NCI-H2107 treated with DMSO at 0.1 percent for 48 hours (cell line): ENCODE measurements around the gene TMEFF2.

ENCODE experiments used
- DNase-seq: peaks from one replicate; lab custom pipeline; 2025; ENCODE audit not compliant: unreplicated experiment; lab: John Stamatoyannopoulos, UW

TMEFF2 gene

GRCh38 chr2:191977754-191978153 lies 217.0 kb downstream of the TMEFF2 start:
- no peak for DNase-seq

GRCh38 chr2:191976436-191976835 lies 218.3 kb downstream of the TMEFF2 start:
- no peak for DNase-seq

GRCh38 chr2:191974676-191975075 lies 220.1 kb downstream of the TMEFF2 start:
- DNase-seq, result no peak

- DNase-seq, result no peak
These were observed 223.9 kb downstream of the TMEFF2 start for GRCh38 chr2:191970867-191971266.

GRCh38 chr2:191968120-191968519 lies 226.6 kb downstream of the TMEFF2 start:
- no peak for DNase-seq

- DNase-seq, result no peak
These were observed 229.0 kb downstream of the TMEFF2 start for GRCh38 chr2:191965733-191966132.

- DNase-seq, result no peak
These were observed 233.2 kb downstream of the TMEFF2 start for GRCh38 chr2:191961556-191961955.

GRCh38 chr2:191959209-191959608 lies 235.5 kb downstream of the TMEFF2 start:
- DNase-seq, result peak; percentile 69

- no peak for DNase-seq
These were observed 236.5 kb downstream of the TMEFF2 start for GRCh38 chr2:191957996-191958860.

GRCh38 chr2:191954451-191954850 lies 240.3 kb downstream of the TMEFF2 start:
- no peak for DNase-seq

GRCh38 chr2:191952515-191953270 lies 242.0 kb downstream of the TMEFF2 start:
- no peak for DNase-seq

- DNase-seq, result no peak
These were observed 242.9 kb downstream of the TMEFF2 start for GRCh38 chr2:191951832-191952231.

- no peak for DNase-seq
These were observed 243.4 kb downstream of the TMEFF2 start for GRCh38 chr2:191951376-191951775.

GRCh38 chr2:191950132-191950874 lies 244.4 kb downstream of the TMEFF2 start:
- DNase-seq, result no peak

- no peak for DNase-seq
These were observed 247.5 kb downstream of the TMEFF2 start for GRCh38 chr2:191947235-191947634.

- DNase-seq, result no peak
These were observed 248.1 kb downstream of the TMEFF2 start for GRCh38 chr2:191946471-191947182.

- DNase-seq, result no peak
These were observed 249.1 kb downstream of the TMEFF2 start for GRCh38 chr2:191945623-191946022.

- DNase-seq, result no peak
These were observed 252.0 kb downstream of the TMEFF2 start for GRCh38 chr2:191942739-191943103.

- DNase-seq, result no peak
These were observed 252.5 kb downstream of the TMEFF2 start for GRCh38 chr2:191942090-191942738.

GRCh38 chr2:191941376-191941929 lies 253.3 kb downstream of the TMEFF2 start:
- DNase-seq, result no peak
